ENCODE measurements around the gene TMEM150B.

- no peak for TF ChIP-seq EZH2 (IDR thresholded peaks at IDR 0.05; ENCODE audit: low read length, missing control alignments)
- TF ChIP-seq CTCF (conservative IDR thresholded peaks at IDR 0.05 in 1 of 2, IDR thresholded peaks at IDR 0.05 in 1 of 2; ENCODE audit: low read depth in 1 of 2, low read length in 2 of 2): no peak
These were observed 20.2 kb downstream of the TMEM150B start for GRCh38 chr19:55304980-55305379.

All from fibroblast of lung (primary cell).